AG09309 (cell line): ENCODE measurements around the gene RAB5B.
A peak's percentile ranks its signal among the peaks of the same experiment; 100 is the strongest.

Experiments used
- DNase-seq: peaks from one replicate; pipeline ENCODE4 v3.0.0-alpha.2; 2010; ENCODE audit warnings: low read depth
- H3K4me3 ChIP-seq: 2 replicates; pipeline ENCODE4 v1.5.1; 2011; ENCODE audit warnings: mild to moderate bottlenecking, low read depth, low read length, moderate library complexity; ENCODE audit not compliant: control insufficient read depth
- CTCF ChIP-seq: IDR thresholded peaks from 2 replicates; pipeline ENCODE4 v1.5.1; 2011; ENCODE audit warnings: mild to moderate bottlenecking, low read depth, low read length, inconsistent platforms; ENCODE audit not compliant: insufficient read depth, control insufficient read depth; ENCODE audit errors: missing control alignments

The RAB5B gene

DNA sequence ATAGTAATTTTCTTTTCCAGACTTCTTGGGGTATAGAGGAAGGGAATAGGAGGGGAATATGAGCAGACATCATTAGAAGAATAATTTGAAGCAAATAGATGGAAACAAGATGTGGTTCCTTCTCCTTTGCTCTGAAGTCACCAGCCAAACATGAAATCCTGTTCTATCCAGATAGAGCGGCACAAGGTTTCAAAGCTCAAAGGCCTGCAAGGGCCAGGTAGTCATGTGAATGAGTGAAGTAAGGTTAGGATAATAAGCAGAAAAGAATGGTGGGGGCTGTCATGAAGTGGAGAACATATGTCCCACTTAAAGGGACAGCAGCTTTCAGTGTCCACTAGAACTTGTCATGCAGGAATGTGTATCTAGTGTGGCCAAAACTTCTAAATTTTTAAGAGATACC, 44.5 kb downstream of the RAB5B start:
- H3K4me3 ChIP-seq = no peak overlapping the region
- no peak for DNase-seq
- TF ChIP-seq CTCF = no peak

DNA sequence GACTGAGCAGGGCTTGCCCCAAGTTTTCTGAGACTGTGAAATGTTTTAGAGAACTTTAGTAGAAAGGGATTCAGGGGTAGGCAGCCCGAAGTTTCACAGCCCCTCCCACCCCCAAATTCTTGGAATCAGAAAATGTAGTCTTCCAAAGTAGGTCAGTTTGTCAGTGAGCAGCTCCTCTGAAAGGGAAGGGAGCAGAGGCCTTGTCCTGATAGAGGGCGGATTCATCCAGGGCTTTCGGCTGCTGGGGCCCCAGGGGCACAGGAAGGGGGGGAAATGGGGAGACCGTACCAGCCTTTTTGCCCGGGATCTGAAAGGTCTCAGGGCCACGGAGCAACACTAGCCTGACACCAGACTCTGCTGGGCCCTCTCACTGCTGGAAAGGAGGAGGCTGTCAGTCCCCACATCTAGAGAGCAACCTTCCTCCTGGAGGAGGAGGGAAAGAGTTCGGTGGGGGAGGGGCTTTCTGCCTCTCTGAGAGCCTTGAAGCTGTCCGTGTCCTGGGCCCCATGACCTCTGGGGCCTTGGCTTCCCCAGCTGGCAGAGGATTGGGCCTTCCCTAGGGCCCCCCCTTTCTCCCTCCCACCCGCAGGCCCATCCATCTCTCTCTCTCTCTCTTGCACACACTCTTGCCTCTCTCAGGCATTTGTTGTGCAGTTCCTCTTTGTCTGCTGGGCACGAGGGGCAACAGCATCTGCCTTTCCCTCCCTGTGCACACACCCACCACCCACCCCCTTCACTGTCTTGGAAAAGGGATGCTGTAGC, 46.7 kb downstream of the RAB5B start, which contains the start of gene IKZF4:
TSS of gene IKZF4 (plus strand) at position 621 of the 762 bp plus-strand sequence. CDS start 451 bp downstream, outside the sequence.
- no peak within 1 kb of the TSS for H3K4me3 ChIP-seq
- no peak for TF ChIP-seq CTCF
- no peak for DNase-seq

DNA sequence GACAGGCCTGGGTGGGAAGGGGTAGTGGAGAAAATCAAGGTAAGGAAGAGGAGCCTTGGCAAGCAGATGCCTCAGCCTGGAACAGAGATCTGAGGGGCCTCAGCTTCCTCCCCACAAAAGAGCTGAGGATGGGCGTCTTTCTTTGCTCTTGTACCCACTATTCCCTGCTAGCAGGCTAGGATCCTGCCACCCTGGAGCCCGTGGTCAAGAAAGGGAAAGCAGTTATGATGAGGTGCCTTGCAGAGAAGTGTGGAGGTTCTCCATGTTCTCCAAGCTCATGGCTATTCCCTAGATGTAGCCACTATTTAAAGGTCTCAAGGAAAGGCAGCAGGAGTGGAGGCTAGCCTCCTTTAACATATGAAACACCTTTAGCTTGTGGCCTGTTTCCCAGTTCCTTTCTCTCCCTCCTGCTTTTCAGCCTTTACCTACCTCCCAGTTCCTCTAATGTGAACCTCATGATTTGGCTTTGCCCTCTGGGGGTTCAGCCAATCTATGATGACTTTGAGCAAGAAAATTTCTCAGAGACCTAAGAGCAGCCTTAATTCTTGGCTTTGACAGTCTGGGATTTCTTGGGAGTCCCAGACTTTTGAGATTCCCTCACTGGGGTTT, 48.1 kb downstream of the RAB5B start:
- H3K4me3 ChIP-seq = no peak overlapping the region
- TF ChIP-seq CTCF = no peak
- no peak for DNase-seq

GRCh38 chr12:56028511-56029165, 54.8 kb downstream of the RAB5B start:
- TF ChIP-seq CTCF = no peak
- no peak for DNase-seq
- H3K4me3 ChIP-seq = no peak overlapping the region

DNA sequence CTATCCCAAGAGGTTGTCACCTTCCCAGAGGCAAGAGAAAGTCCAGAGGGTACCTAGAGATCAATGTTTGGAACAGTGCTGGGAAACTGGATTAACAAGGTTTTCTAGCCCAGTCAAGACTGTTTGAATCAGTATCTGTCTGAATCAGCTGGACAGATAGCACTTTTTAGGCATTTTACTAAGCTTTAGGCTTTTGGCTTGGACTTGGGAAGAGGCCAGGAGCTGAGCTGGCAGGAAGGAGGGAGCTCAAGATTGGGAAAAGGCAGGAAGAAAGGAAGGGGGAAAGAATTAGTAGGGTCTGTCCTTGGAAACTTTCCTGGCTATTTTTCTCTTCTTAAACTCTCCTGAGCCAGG, 55.3 kb downstream of the RAB5B start:
- no peak overlapping the region for H3K4me3 ChIP-seq
- DNase-seq = peak; percentile 37
- TF ChIP-seq CTCF = no peak

- peak; percentile 82 for TF ChIP-seq CTCF
- DNase-seq = peak; percentile 27
- no peak overlapping the region for H3K4me3 ChIP-seq
Observed at GRCh38 chr12:56029666-56030293, 55.9 kb downstream of the RAB5B start.
